ENCODE results near the gene NOL12.

DNA sequence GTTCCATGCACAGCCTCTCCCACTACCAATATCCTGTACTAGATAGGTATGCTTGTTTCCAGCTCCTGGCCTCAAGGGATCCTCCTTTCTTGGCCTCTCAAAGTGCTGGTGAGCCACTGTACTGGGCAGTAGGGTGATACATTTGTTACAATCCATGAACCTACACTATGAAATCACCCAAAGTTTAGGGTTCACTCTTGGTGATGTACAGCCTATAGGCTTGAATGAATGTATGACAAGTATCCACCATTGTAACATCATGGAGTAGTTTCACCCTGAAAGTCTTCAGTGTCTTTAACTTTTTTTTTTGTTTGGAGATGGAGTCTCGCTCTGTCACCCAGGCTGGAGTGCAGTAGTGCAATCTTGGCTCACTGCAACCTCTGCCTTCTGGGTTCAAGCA lies 42.5 kb downstream of the NOL12 start:
- TF ChIP-seq, protein P1, sequence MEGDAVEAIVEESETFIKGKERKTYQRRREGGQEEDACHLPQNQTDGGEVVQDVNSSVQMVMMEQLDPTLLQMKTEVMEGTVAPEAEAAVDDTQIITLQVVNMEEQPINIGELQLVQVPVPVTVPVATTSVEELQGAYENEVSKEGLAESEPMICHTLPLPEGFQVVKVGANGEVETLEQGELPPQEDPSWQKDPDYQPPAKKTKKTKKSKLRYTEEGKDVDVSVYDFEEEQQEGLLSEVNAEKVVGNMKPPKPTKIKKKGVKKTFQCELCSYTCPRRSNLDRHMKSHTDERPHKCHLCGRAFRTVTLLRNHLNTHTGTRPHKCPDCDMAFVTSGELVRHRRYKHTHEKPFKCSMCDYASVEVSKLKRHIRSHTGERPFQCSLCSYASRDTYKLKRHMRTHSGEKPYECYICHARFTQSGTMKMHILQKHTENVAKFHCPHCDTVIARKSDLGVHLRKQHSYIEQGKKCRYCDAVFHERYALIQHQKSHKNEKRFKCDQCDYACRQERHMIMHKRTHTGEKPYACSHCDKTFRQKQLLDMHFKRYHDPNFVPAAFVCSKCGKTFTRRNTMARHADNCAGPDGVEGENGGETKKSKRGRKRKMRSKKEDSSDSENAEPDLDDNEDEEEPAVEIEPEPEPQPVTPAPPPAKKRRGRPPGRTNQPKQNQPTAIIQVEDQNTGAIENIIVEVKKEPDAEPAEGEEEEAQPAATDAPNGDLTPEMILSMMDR (IDR thresholded peaks at IDR 0.05) = no peak
- TF ChIP-seq POLR2A (IDR thresholded peaks at IDR 0.05) (no peak), POLR2AphosphoS5 (IDR thresholded peaks at IDR 0.05) (no peak), EP300 (IDR thresholded peaks at IDR 0.05) (no peak)

Measured in gastroesophageal sphincter (tissue), 3 donors.